DND-41 (cell line): ENCODE measurements around the gene TESMIN.

Source experiments
- EZH2 ChIP-seq: IDR thresholded peaks from 3 replicates; pipeline ENCODE4 v1.6.1; 2012; ENCODE audit warnings: borderline replicate concordance, low read depth, mild to moderate bottlenecking, moderate library complexity, low read length, inconsistent platforms; ENCODE audit not compliant: severe bottlenecking
- TF ChIP-seq, protein P1 (sequence below): IDR thresholded peaks from 2 replicates; pipeline ENCODE4 v1.5.1; 2012; ENCODE audit warnings: borderline replicate concordance, low read length, moderate library complexity, mild to moderate bottlenecking; ENCODE audit not compliant: poor library complexity, severe bottlenecking; ENCODE audit errors: extremely low read depth

- TF ChIP-seq EZH2: no peak
- TF ChIP-seq, protein P1, sequence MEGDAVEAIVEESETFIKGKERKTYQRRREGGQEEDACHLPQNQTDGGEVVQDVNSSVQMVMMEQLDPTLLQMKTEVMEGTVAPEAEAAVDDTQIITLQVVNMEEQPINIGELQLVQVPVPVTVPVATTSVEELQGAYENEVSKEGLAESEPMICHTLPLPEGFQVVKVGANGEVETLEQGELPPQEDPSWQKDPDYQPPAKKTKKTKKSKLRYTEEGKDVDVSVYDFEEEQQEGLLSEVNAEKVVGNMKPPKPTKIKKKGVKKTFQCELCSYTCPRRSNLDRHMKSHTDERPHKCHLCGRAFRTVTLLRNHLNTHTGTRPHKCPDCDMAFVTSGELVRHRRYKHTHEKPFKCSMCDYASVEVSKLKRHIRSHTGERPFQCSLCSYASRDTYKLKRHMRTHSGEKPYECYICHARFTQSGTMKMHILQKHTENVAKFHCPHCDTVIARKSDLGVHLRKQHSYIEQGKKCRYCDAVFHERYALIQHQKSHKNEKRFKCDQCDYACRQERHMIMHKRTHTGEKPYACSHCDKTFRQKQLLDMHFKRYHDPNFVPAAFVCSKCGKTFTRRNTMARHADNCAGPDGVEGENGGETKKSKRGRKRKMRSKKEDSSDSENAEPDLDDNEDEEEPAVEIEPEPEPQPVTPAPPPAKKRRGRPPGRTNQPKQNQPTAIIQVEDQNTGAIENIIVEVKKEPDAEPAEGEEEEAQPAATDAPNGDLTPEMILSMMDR: no peak
Measured at GRCh38 chr11:68677432-68677831, 73.9 kb downstream of the TESMIN start.
